Rectal smooth muscle tissue (tissue), 1 donor: ENCODE data around the gene FADS6.
"Not testable (repeated sequence)": the region's sequence is repeated elsewhere in the genome, so short reads cannot be mapped to it uniquely, and the experiment has no call there.

Experiments used
- H3K27ac ChIP-seq: one replicate; pipeline ENCODE4 v1.7.0; 2013; ENCODE audit warnings: low read depth, low read length, inconsistent platforms
- H3K27me3 ChIP-seq: one replicate; pipeline ENCODE4 v1.7.0; 2013; ENCODE audit warnings: low read length; ENCODE audit not compliant: control insufficient read depth, insufficient read depth
- H3K36me3 ChIP-seq: one replicate; pipeline ENCODE4 v1.7.0; 2013; ENCODE audit warnings: low read length; ENCODE audit not compliant: control insufficient read depth, insufficient read depth
- H3K4me1 ChIP-seq: one replicate; pipeline ENCODE4 v1.7.0; 2013; ENCODE audit warnings: low read length; ENCODE audit not compliant: control insufficient read depth, insufficient read depth
- H3K4me3 ChIP-seq: one replicate; pipeline ENCODE4 v1.7.0; 2013; ENCODE audit warnings: low read length
- H3K9ac ChIP-seq: one replicate; pipeline ENCODE4 v1.7.0; 2013; ENCODE audit warnings: low read length

Gene FADS6

GRCh38 chr17:74917430-74917829 lies 24.0 kb upstream of the FADS6 start:
- Histone ChIP-seq H3K27ac (no peak overlapping the region), H3K27me3 (peaks cover 3% of the 10 kb centered on the region), H3K4me3 (no peak overlapping the region), H3K9ac (no peak overlapping the region), H3K4me1 (no peaks in the 10 kb centered on the region), H3K36me3 (no peaks in the 10 kb centered on the region)

- Histone ChIP-seq H3K36me3 (no peaks in the 10 kb centered on the region), H3K27me3 (no peaks in the 10 kb centered on the region), H3K27ac (no peak overlapping the region)
These were observed 23.4 kb upstream of the FADS6 start for GRCh38 chr17:74916851-74917199.

DNA sequence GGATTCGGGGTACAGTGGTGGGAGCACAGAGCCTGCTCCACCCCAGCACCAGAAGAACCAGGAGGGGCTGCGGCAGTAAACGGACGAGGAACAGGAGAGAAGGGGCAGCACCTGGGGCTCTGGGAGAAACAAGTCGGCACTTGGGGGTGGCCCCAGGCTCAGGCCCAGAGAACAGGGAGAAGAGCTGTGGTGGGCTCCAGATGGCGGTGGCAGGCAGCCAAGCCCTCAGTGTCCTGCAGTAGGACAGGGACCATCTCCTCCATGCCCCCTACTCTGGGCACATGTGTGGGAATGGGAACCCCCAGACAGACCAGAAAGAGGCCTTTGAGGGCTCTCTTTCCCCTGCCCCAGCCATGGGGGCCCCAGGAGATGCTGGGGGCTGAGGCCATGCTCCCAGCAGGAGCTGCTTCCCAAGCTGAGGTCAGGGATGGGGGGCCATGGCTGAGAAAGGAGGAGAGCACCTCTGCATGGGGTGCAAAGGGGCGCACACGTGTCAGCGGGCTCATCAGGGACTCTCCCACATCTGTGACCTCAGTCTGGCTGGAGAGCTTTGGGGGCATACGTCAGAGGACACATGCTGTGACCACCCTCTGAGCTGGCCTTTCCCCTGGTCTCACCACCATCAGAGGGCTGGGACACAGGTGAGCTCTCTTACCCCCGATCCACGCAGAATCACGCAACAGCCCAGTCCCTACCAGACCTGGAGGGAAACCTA lies 22.9 kb upstream of the FADS6 start:
- H3K27ac ChIP-seq, result no peak overlapping the region
- no peak overlapping the region for H3K9ac ChIP-seq
- no peaks in the 10 kb centered on the region for H3K4me1 ChIP-seq
- no peaks in the 10 kb centered on the region for H3K36me3 ChIP-seq
- H3K27me3 ChIP-seq, result no peaks in the 10 kb centered on the region
- no peak overlapping the region for H3K4me3 ChIP-seq

More at GRCh38 chr17:74916851-74917199, 23.4 kb upstream of the FADS6 start:
- Histone ChIP-seq H3K4me1 (no peaks in the 10 kb centered on the region), H3K4me3 (no peak overlapping the region), H3K9ac (no peak overlapping the region)

GRCh38 chr17:74911423-74911822 lies 18.0 kb upstream of the FADS6 start:
- H3K27ac ChIP-seq, H3K36me3 ChIP-seq, H3K27me3 ChIP-seq, H3K9ac ChIP-seq, H3K4me3 ChIP-seq, H3K4me1 ChIP-seq: not testable (repeated sequence)

GRCh38 chr17:74909097-74909496 lies 15.7 kb upstream of the FADS6 start:
- H3K36me3 ChIP-seq, result not testable (repeated sequence)

DNA sequence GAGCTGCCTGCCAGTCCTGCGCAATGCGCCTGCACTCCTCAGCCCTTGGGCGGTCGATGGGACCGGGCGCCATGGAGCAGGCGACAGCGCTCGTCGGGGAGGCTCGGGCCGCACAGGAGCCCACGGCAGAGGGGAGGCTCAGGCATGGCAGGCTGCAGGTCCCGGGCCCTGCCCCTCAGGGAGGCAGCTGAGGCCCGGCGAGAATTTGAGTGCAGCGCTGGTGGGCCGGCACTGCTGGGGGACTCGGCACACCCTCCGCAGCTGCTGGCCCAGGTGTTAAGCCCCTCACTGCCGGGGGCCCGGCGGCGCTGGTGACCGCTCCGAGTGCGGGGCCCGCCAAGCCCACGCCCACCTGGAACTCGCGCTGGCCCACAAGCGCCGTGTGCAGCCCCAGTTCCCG lies 13.6 kb upstream of the FADS6 start:
- H3K27me3 ChIP-seq, result peaks cover 4% of the 10 kb centered on the region
- no peak overlapping the region for H3K27ac ChIP-seq
- H3K4me3 ChIP-seq, result no peak overlapping the region
- no peaks in the 10 kb centered on the region for H3K4me1 ChIP-seq
- no peaks in the 10 kb centered on the region for H3K36me3 ChIP-seq
- no peak overlapping the region for H3K9ac ChIP-seq

More at GRCh38 chr17:74909097-74909496, 15.7 kb upstream of the FADS6 start:
- H3K27me3 ChIP-seq, H3K4me3 ChIP-seq, H3K4me1 ChIP-seq, H3K9ac ChIP-seq, H3K27ac ChIP-seq: not testable (repeated sequence)

GRCh38 chr17:74906214-74906793 lies 12.9 kb upstream of the FADS6 start:
- H3K4me1 ChIP-seq, H3K27ac ChIP-seq, H3K27me3 ChIP-seq, H3K36me3 ChIP-seq, H3K4me3 ChIP-seq, H3K9ac ChIP-seq: not testable (repeated sequence)

GRCh38 chr17:74904687-74905409 lies 11.4 kb upstream of the FADS6 start:
- Histone ChIP-seq H3K27ac (no peak overlapping the region), H3K4me3 (no peak overlapping the region), H3K36me3 (no peaks in the 10 kb centered on the region), H3K9ac (no peak overlapping the region), H3K27me3 (peaks cover 7% of the 10 kb centered on the region), H3K4me1 (no peaks in the 10 kb centered on the region)

DNA sequence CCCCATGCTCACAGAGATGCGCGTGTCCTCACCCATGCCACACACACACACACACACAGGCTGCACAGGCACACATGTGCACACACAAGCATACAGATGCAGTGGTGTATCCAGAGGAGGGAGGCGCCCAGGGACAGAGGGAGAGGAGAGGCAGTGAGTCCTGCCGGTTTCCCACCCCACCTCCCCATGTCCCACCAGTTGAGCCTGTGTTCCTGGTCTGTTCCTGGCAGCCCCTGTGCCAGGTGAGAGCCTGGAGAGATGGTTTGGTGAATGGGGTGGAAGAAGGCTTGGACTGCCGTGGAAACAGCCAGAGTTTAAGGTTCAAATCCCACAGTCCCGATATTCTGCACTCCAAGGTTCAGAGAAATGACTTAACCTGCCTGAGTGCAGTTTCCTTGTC lies 10.2 kb upstream of the FADS6 start:
- H3K36me3 ChIP-seq, result no peaks in the 10 kb centered on the region
- no peak overlapping the region for H3K9ac ChIP-seq
- no peak overlapping the region for H3K27ac ChIP-seq
- peaks cover 7% of the 10 kb centered on the region for H3K27me3 ChIP-seq
- H3K4me1 ChIP-seq, result no peaks in the 10 kb centered on the region
- H3K4me3 ChIP-seq, result no peak overlapping the region

GRCh38 chr17:74903034-74903433 lies 9.6 kb upstream of the FADS6 start:
- H3K4me3 ChIP-seq, result no peak overlapping the region
- H3K4me1 ChIP-seq, result no peaks in the 10 kb centered on the region
- peaks cover 7% of the 10 kb centered on the region for H3K27me3 ChIP-seq

GRCh38 chr17:74901353-74902135 lies 8.1 kb upstream of the FADS6 start:
- Histone ChIP-seq H3K9ac (no peak overlapping the region), H3K27me3 (peaks cover 7% of the 10 kb centered on the region), H3K4me3 (no peak overlapping the region), H3K27ac (no peak overlapping the region), H3K4me1 (no peaks in the 10 kb centered on the region), H3K36me3 (no peaks in the 10 kb centered on the region)

More at GRCh38 chr17:74903034-74903433, 9.6 kb upstream of the FADS6 start:
- Histone ChIP-seq H3K9ac (no peak overlapping the region), H3K27ac (no peak overlapping the region), H3K36me3 (no peaks in the 10 kb centered on the region)

- peaks cover 7% of the 10 kb centered on the region for H3K27me3 ChIP-seq
- no peaks in the 10 kb centered on the region for H3K4me1 ChIP-seq
- H3K27ac ChIP-seq, result no peak overlapping the region
- H3K36me3 ChIP-seq, result no peaks in the 10 kb centered on the region
- H3K4me3 ChIP-seq, result no peak overlapping the region
- H3K9ac ChIP-seq, result no peak overlapping the region
These were observed 6.8 kb upstream of the FADS6 start for GRCh38 chr17:74900208-74900607.
